Testis (tissue), 3 donors: ENCODE measurements around the gene NANS. TPM values are rescaled to one million over a fixed set of nuclear protein-coding genes. Genes with fewer than 3 reads are reported as not detected.

ENCODE experiments used
- DNase-seq: peaks from one replicate; pipeline ENCODE4 v3.0.0-alpha.2; 2019
- H3K27ac ChIP-seq, 2 donors: fragments of 200-600 bp; sonication (generic); one replicate each; pipeline ENCODE4 v1.5.1; 2019
- H3K27me3 ChIP-seq: fragments of 200-600 bp; sonication (generic); one replicate; pipeline ENCODE4 v1.5.1; 2019
- H3K36me3 ChIP-seq: fragments of 200-600 bp; sonication (generic); one replicate; pipeline ENCODE4 v1.5.1; 2017; ENCODE audit warnings: low read depth; ENCODE audit errors: missing control alignments
- H3K4me1 ChIP-seq: fragments of 200-600 bp; sonication (generic); one replicate; pipeline ENCODE4 v1.5.1; 2019
- H3K4me3 ChIP-seq, 2 donors: fragments of 200-600 bp; sonication (generic); one replicate each; pipeline ENCODE4 v1.5.1; 2017 to 2019
- H3K9me3 ChIP-seq: fragments of 200-600 bp; sonication (generic); one replicate; pipeline ENCODE4 v1.5.1; 2017
- CTCF ChIP-seq, 3 experiments: fragments of 450-650 bp in 2 of 3; fragments of 200-600 bp in 1 of 3; sonication (generic) in 1 of 3; IDR thresholded peaks; one replicate each; pipeline ENCODE4 v1.5.1; 2016 to 2019; ENCODE audit warnings: antibody characterized with exemption in 3 of 3, mild to moderate bottlenecking in 2 of 3, moderate library complexity in 1 of 3
- POLR2A ChIP-seq: fragments of 450-650 bp; IDR thresholded peaks from one replicate; pipeline ENCODE4 v1.6.1; 2017; ENCODE audit warnings: antibody characterized with exemption, mild to moderate bottlenecking, moderate library complexity
- WGBS, 2 donors: methylation state at CpG; one replicate each; pipeline ENCODE4 v1.1.5; 2018; 5-methylcytosine and 5-hydroxymethylcytosine counted together
- intact Hi-C: fragments of 100-400 bp; cut with DNase I; formaldehyde crosslinking; loops from one replicate; pipeline ENCODE4 v1.15.1; 2023; ENCODE audit warnings: low total_unique reads
- polyA plus RNA-seq: library from polyadenylated mRNA; stranded (reverse); fragments of 350-450 nt; fragmentation: Illumina TruSeq; extraction: RNeasy Lipid Tissue Mini Kit (QIAGEN cat#74804); gene quantifications from one replicate; pipeline ENCODE4 v1.2.3, GENCODE V29; 2014; ENCODE audit warnings: low read depth, low replicate concordance; ENCODE audit not compliant: insufficient read depth
- small RNA-seq, 2 donors: library from RNA; depleted of rRNA; stranded (forward); fragments of <200 nt; gene quantifications; one replicate each; pipeline ENCODE3, GENCODE V24; 2016
- total RNA-seq, 2 donors: library from RNA; depleted of rRNA; stranded (reverse); fragments of >200 nt; gene quantifications; one replicate each; pipeline ENCODE4 v1.2.3, GENCODE V29; 2016

Gene NANS
- total and polyA plus RNA-seq, 3 donors from 2014 or later = 34.7 to 82.5 (median 66.5) TPM

GRCh38 chr9:98130576-98131228 lies 74.2 kb downstream of the NANS start:
- Histone ChIP-seq H3K27me3 (no peaks in the 10 kb centered on the region), H3K36me3 (no peaks in the 10 kb centered on the region), H3K4me3 (no peak overlapping the region), H3K27ac (no peak overlapping the region), H3K9me3 (no peaks in the 10 kb centered on the region), H3K4me1 (no peaks in the 10 kb centered on the region)
- DNase-seq = no peak
- WGBS, 2 donors = 80 to 90% methylated on average over 10 to 13 of the region's 13 CpGs
- intact Hi-C loops = no loop called here
- no peak for TF ChIP-seq CTCF (IDR thresholded peaks at IDR 0.05)
- TF ChIP-seq POLR2A = no peak

- Histone ChIP-seq H3K9me3 (no peaks in the 10 kb centered on the region), H3K36me3 (no peaks in the 10 kb centered on the region), H3K27ac (no peak overlapping the region), H3K4me1 (no peaks in the 10 kb centered on the region), H3K4me3 (no peak overlapping the region), H3K27me3 (no peaks in the 10 kb centered on the region)
- no peak for DNase-seq
- TF ChIP-seq POLR2A = no peak
- TF ChIP-seq CTCF (IDR thresholded peaks at IDR 0.05) = no peak
- intact Hi-C loops = no loop called here
- WGBS, 2 donors = 68 to 73% methylated on average over 6 to 9 of the region's 9 CpGs
Observed at GRCh38 chr9:98132158-98132557, 75.6 kb downstream of the NANS start.

Small RNA genes lying within 50 kb of the gene (small RNA-seq; reads per million reads assigned to genes)
- gene RF00017 (0 reads per million in 2 donors), gene RNU6-918P (0 reads per million in 2 donors)

Other genes starting within 250 kb of the NANS start
- 1 to 10 TPM; 1.1 to 1.9 TPM for gene FOXE1, start 203.5 kb upstream of the NANS start, total RNA-seq
- gene FOXE1, start 203.5 kb upstream of the NANS start, polyA plus RNA-seq = 0.62 TPM
- gene TRMO, start 134.2 kb upstream of the NANS start, total RNA-seq = 10 to 100 TPM; 33.2 to 40.1 TPM
- gene TRMO, start 134.2 kb upstream of the NANS start, polyA plus RNA-seq = 37.3 TPM
- gene HEMGN, start 118.6 kb upstream of the NANS start, total RNA-seq = 10 to 100 TPM; 11.8 to 43.5 TPM
- 22.2 TPM for gene HEMGN, start 118.6 kb upstream of the NANS start, polyA plus RNA-seq
- gene ANP32B, start 73.4 kb upstream of the NANS start, total RNA-seq = 10 to 100 TPM; 33.8 to 54.3 TPM
- 89.6 TPM for gene ANP32B, start 73.4 kb upstream of the NANS start, polyA plus RNA-seq
- 10 to 100 TPM; 19.6 to 21.3 TPM for gene TRIM14, start 62.5 kb downstream of the NANS start, total RNA-seq
- 17.3 TPM for gene TRIM14, start 62.5 kb downstream of the NANS start, polyA plus RNA-seq
- 10 to 100 TPM; 46.3 to 50.5 TPM for gene CORO2A, start 135.9 kb downstream of the NANS start, total RNA-seq
- gene CORO2A, start 135.9 kb downstream of the NANS start, polyA plus RNA-seq = 28.0 TPM
- 1 to 10 TPM; 8.5 to 9.2 TPM for gene TBC1D2, start 198.9 kb downstream of the NANS start, total RNA-seq
- gene TBC1D2, start 198.9 kb downstream of the NANS start, polyA plus RNA-seq = 5.1 TPM